Measurements from ENCODE around the gene GNAZ.

- TF ChIP-seq POLR2AphosphoS5 (IDR thresholded peaks at IDR 0.05), result no peak
- TF ChIP-seq CTCF (IDR thresholded peaks at IDR 0.05), result no peak
- no peak for TF ChIP-seq POLR2A (IDR thresholded peaks at IDR 0.05)
- no peak for TF ChIP-seq EP300 (IDR thresholded peaks at IDR 0.05)
Observed at GRCh38 chr22:23156286-23156685, 86.0 kb downstream of the GNAZ start.
